HUES48 (cell line): ENCODE results near the gene PPP4R3A.

ENCODE experiments used
- H3K27ac ChIP-seq: one replicate; pipeline ENCODE4 v1.7.0; 2013; ENCODE audit warnings: low read depth, low read length, inconsistent platforms
- H3K27me3 ChIP-seq: 2 replicates; pipeline ENCODE4 v1.6.1; 2013; ENCODE audit warnings: mild to moderate bottlenecking, low read length; ENCODE audit not compliant: control insufficient read depth, insufficient read depth
- H3K36me3 ChIP-seq: 2 replicates; pipeline ENCODE4 v1.6.1; 2013; ENCODE audit warnings: low read length; ENCODE audit not compliant: control insufficient read depth, insufficient read depth
- H3K4me1 ChIP-seq: 2 replicates; pipeline ENCODE4 v1.6.1; 2013; ENCODE audit warnings: mild to moderate bottlenecking, low read length; ENCODE audit not compliant: control insufficient read depth, insufficient read depth
- H3K4me3 ChIP-seq: 2 replicates; pipeline ENCODE4 v1.5.1; 2013; ENCODE audit warnings: mild to moderate bottlenecking, low read depth, low read length
- H3K9ac ChIP-seq: 2 replicates; pipeline ENCODE4 v1.6.1; 2013; ENCODE audit warnings: mild to moderate bottlenecking, low read depth, low read length, moderate library complexity
- H3K9me3 ChIP-seq: 2 replicates; pipeline ENCODE4 v1.6.1; 2013; ENCODE audit warnings: low read length; ENCODE audit not compliant: control insufficient read depth, insufficient read depth

The PPP4R3A gene

DNA sequence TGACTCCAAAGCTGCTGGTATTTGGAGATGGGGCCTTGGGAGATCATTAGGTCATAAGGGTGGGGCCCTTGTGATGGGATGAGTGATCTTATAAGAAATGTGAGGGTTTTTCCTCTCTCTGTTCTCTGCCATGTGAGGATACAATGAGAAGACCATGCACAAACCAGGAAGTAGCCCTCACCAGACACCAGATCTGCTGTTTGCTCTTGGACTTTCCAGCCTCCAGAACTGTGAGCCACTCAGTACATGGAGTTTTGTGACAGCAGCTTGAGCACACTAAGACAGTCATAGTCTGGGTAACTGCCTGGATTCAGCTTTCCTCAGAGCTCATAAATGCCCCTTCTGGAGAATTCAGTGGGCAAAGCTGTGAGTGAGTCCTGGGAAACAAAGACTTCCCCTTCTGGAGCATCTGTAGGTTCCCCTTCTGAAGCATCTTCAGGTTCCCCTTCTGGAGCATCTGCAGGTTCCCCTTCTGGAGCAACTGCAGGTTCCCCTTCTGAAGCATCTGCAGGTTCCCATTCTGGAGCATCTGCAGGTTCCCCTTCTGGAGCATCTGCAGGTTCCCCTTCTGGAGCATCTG lies 11.0 kb upstream of the PPP4R3A start:
- Histone ChIP-seq H3K4me3 (no peak overlapping the region), H3K27ac (no peak overlapping the region), H3K27me3 (no peaks in the 10 kb centered on the region), H3K4me1 (no peaks in the 10 kb centered on the region), H3K9me3 (no peaks in the 10 kb centered on the region), H3K9ac (no peak overlapping the region), H3K36me3 (no peaks in the 10 kb centered on the region)

DNA sequence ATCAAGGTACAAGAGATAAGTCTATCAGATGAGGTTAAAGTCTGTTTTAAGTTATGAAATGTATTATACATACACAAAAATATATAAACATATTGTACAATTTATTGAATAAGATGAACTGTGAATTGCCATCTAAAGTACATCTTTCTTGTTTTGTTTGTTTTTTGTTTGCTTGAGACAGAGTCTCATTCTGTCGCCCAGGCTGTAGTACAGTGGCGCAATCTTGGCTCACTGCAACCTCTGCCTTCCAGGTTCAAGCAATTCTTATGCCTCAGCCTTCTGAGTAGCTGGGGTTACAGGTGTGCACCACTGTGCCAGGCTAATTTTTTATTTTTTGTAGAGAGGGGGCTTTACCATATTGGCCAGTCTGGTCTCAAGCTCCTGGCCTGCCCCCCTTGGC lies 10.0 kb upstream of the PPP4R3A start:
- Histone ChIP-seq H3K36me3 (no peaks in the 10 kb centered on the region), H3K27me3 (no peaks in the 10 kb centered on the region), H3K4me3 (no peak overlapping the region), H3K4me1 (no peaks in the 10 kb centered on the region), H3K9me3 (no peaks in the 10 kb centered on the region), H3K9ac (no peak overlapping the region), H3K27ac (no peak overlapping the region)

DNA sequence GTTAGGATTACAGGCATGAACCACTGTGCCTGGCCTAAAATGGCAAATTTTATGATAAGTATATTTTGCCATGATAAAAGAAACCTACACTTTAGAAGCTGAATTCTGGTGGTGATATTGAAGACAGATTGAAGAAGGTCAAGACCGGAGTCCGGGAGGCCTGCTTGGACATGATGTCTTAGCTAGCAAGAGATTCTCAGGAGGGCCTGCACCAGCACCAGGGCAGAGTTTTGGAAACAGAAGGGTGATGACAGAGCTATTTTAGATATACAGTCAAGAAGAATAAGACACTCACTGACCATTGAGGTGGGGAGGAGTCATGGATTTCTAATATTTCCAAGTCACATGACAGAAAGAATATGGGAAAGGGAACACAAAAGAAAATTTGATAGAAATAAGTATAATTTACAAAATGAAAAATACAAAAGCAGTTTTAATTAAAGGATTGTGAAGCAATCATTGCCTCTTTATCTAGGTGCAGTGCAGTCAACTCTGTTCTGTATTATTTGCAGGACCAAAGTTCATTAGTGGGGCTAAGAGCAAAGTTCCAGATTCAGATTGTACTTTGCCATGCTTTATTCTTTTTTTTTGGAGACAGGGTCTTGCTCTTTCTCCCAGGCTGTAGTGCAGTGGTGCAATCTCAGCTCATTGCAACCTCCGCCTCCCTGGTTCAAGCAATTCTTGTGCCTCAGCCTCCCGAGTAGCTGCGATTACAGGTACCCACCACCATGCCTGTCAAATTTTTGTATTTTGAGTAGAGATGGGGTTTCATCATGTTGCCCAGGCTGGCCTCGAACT lies 9.3 kb upstream of the PPP4R3A start:
- no peak overlapping the region for H3K9ac ChIP-seq
- H3K9me3 ChIP-seq: no peaks in the 10 kb centered on the region
- H3K36me3 ChIP-seq: no peaks in the 10 kb centered on the region
- no peak overlapping the region for H3K27ac ChIP-seq
- H3K4me1 ChIP-seq: no peaks in the 10 kb centered on the region
- no peak overlapping the region for H3K4me3 ChIP-seq
- no peaks in the 10 kb centered on the region for H3K27me3 ChIP-seq

DNA sequence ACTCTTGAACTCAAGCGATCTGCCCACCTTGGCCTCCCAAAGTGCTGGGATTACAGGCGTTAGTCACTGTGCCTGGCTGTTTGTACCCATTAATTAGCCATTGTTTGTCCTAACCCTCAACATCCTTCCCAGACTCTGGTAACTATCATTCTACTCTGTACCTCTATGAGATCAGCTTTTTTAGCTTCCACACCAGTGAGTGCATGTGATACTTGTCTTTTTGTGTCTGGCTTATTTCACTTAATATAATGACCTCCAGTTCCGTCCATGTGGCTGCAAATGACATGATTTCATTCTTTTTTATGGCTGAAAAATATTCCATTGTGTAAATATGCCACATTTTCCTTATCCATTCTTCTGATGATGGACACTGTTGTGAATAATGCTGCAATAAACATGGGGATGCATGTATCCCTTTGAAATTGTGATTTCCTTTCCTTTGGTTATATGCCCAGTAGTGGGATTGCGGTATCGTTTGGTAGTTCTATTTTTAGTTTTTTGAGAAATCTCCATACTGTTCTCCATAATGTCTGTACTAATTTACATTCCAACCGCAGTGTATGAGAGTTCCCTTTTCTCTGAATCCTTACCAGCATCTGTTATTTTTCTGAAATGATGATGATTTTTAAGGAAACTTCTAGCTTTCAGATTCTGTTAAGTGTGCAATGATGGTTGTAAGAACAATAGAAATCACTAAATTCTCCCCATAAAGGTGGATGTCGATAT lies 6.7 kb upstream of the PPP4R3A start:
- Histone ChIP-seq H3K4me3 (no peak overlapping the region), H3K4me1 (no peaks in the 10 kb centered on the region), H3K9ac (no peak overlapping the region), H3K27ac (no peak overlapping the region), H3K36me3 (no peaks in the 10 kb centered on the region), H3K27me3 (no peaks in the 10 kb centered on the region), H3K9me3 (no peaks in the 10 kb centered on the region)

DNA sequence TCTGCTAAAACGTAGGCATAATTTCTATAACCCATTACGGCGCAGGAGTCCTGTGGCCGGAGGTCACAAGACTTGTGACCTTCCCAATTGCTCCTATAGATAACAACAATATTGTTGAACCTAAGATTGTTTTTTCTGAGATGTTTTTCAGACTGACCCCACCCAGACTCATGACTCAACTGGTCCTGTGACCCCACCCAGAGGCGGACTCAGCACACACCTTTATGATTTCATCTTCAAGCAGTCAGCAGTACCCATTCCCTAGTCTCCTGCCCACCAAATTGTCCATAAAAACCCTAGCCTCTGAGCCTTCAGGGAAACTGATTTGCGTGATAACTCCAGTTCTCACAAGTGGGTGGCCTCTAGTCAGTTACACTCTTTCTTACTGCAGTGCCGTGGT lies 5.9 kb upstream of the PPP4R3A start:
- no peak overlapping the region for H3K4me3 ChIP-seq
- no peak overlapping the region for H3K27ac ChIP-seq
- H3K36me3 ChIP-seq: no peaks in the 10 kb centered on the region
- H3K9me3 ChIP-seq: no peaks in the 10 kb centered on the region
- H3K9ac ChIP-seq: no peak overlapping the region
- 0 out of 2 replicates have a peak, but pooled peaks cover 3% of the 10 kb centered on the region for H3K4me1 ChIP-seq
- no peaks in the 10 kb centered on the region for H3K27me3 ChIP-seq

DNA sequence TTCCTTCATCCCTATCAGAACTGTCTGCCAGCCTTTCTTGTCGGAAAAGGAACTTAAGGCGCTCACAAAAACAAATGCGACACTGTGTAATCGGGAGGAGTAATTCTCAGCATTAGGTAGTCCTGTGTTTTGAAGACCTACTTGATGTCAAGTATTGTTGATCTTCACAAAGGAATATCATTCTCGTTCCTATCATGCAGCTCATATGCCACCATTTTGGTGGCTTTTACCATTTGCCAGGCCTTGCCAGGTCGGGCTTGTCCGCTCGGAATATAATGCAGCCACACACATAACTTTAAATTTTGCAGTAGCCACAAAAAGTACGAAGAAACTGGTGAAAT lies 903 bp upstream of the PPP4R3A start:
- peak overlapping the region; percentile 98 for H3K9ac ChIP-seq
- H3K36me3 ChIP-seq: peaks cover 17% of the 10 kb centered on the region
- H3K9me3 ChIP-seq: no peaks in the 10 kb centered on the region
- no peaks in the 10 kb centered on the region for H3K27me3 ChIP-seq
- H3K4me3 ChIP-seq: peak overlapping the region; percentile 88
- H3K27ac ChIP-seq: peak overlapping the region; percentile 99
- 0 out of 2 replicates have a peak, but pooled peaks cover 3% of the 10 kb centered on the region for H3K4me1 ChIP-seq

DNA sequence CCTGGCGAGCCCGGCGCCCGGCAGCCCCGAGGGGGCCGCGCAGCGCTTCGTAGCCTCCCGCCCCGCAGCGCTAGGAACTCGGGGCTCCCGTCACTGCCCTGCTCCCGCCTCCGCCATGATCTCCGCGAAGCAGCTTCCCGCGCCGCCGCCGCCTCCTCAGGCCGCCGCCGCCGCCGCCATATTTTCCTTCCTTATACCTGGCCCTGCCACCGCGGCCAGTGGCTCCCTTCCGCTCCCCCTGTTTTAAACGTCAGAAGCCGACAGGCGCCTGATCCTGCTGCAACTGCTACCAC lies 286 bp downstream of the PPP4R3A start:
- Histone ChIP-seq H3K9ac (peak overlapping the region; percentile 98), H3K27ac (peak overlapping the region; percentile 99), H3K27me3 (no peaks in the 10 kb centered on the region)

DNA sequence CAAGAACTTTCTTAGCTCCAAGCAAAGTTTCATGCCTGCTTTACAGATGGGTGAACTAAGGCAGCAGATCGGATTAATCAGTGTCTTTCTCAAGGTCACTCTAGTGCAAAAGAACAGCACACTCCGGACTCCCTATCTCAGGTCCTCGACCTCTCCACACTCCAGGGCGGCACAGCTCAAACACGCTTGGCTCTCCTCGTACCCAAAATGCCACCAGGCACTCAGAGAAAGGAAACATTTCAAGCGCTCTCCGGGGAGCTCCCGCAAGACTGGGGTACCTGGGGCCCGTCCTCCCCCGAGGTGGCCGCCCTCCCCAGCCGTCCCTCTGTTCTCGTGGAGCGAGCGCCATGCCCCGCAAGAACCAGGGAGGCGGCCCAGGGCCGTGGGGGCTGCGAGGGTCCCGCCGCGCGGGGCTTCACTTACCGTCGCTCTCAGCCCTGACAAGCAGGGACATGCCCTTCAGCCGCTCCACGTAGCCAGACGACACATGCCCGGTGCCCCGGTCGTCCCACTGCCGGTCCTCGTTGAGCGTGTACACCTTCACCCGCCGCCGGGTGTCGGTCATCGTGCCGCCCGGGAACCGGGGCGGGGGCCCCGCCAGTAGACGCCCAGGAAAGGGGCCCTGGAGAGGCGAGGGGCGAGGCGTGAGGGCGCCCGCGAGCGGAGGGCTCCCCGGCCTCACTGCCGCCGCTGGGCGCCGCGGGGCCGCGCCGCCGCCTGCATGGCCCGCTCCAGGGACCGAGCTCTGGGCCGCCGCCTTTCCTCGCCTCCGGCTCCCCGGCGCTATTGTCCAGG lies 830 bp downstream of the PPP4R3A start:
- Histone ChIP-seq H3K4me3 (peak overlapping the region; percentile 88), H3K27me3 (no peaks in the 10 kb centered on the region), H3K27ac (peak overlapping the region; percentile 99), H3K36me3 (peaks cover 26% of the 10 kb centered on the region), H3K9me3 (no peaks in the 10 kb centered on the region), H3K9ac (peak overlapping the region; percentile 98), H3K4me1 (0 out of 2 replicates have a peak, but pooled peaks cover 3% of the 10 kb centered on the region)

More for the DNA sequence above, 286 bp downstream of the PPP4R3A start:
- H3K36me3 ChIP-seq: peaks cover 21% of the 10 kb centered on the region
- peak overlapping the region; percentile 88 for H3K4me3 ChIP-seq
- H3K9me3 ChIP-seq: no peaks in the 10 kb centered on the region
- H3K4me1 ChIP-seq: 0 out of 2 replicates have a peak, but pooled peaks cover 3% of the 10 kb centered on the region

DNA sequence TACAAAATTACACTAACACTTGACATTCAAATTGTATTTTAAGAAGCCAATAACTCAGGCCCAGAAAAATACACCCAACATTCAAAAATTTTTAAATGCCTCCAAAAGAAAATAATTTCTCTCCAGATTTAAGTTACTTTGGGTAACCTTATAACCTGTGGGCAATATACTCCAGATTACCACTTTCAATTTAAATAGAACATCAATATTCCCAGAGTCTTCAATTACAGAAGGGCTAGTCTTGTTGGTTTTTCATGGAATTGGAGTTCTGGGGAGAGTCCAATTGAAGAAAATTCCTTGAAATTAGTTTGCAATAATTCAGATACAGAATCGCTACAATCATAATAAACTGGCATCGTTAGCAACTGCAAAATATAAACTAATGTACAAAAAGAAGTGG lies 2.0 kb downstream of the PPP4R3A start:
- H3K4me3 ChIP-seq: peak overlapping the region; percentile 88
- H3K9me3 ChIP-seq: no peaks in the 10 kb centered on the region
- H3K27ac ChIP-seq: no peak overlapping the region
- H3K27me3 ChIP-seq: no peaks in the 10 kb centered on the region
- 0 out of 2 replicates have a peak, but pooled peaks cover 3% of the 10 kb centered on the region for H3K4me1 ChIP-seq
- peaks cover 38% of the 10 kb centered on the region for H3K36me3 ChIP-seq
- peak overlapping the region; percentile 98; the same call in 1 of the 2 replicates for H3K9ac ChIP-seq

DNA sequence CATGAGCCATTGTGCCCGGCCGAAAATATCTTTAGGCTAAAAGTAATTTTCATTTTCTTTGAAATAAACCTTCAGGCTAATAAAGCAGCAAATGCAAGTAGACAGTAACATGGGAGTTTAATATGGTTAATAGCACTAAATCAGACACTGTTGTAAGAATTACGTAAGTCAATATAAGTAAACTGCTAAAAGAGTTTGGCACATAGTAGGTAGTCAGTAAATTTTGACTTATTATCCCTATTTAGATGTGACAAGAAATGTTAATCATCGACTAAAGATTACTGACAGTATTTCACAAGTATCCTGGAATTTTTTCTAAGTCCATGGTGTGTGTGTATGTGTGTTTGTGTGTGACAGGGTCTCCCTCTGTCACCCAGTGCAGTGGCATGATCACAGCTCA lies 3.9 kb downstream of the PPP4R3A start:
- H3K27me3 ChIP-seq: no peaks in the 10 kb centered on the region
- H3K4me1 ChIP-seq: 0 out of 2 replicates have a peak, but pooled peaks cover 2% of the 10 kb centered on the region
- H3K9ac ChIP-seq: no peak overlapping the region
- H3K36me3 ChIP-seq: peaks cover 46% of the 10 kb centered on the region
- H3K4me3 ChIP-seq: no peak overlapping the region
- H3K27ac ChIP-seq: no peak overlapping the region
- H3K9me3 ChIP-seq: no peaks in the 10 kb centered on the region
